Measurements from ENCODE around the gene LDHAL6B. TPM values are rescaled to one million over a fixed set of nuclear protein-coding genes. Genes with fewer than 3 reads are reported as not detected.

Gene LDHAL6B
- total RNA-seq, 2 donors from 2014 or later = not detected

DNA sequence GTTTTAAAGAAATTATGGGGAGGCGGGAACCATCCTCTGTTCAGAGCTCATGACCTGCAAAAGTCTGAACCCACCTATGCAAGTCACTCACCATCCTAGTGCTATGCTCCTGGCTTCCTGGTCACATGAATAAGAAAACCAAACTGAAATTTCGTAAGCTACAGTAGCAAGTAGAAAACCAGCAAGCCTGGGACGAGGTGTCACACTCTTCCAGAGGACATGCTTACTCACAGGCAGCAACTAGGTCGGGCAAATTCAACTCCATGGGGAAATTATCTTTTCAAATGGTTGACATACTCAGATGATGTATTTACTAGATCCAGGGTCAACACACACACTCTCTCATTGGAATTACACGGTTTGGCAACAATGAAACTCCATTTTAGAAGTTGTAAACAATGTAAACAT lies 31.3 kb downstream of the LDHAL6B start:
- intact Hi-C loops (cut with DNase I) = no loop called here
- no peak for DNase-seq
- no peak for ATAC-seq

DNA sequence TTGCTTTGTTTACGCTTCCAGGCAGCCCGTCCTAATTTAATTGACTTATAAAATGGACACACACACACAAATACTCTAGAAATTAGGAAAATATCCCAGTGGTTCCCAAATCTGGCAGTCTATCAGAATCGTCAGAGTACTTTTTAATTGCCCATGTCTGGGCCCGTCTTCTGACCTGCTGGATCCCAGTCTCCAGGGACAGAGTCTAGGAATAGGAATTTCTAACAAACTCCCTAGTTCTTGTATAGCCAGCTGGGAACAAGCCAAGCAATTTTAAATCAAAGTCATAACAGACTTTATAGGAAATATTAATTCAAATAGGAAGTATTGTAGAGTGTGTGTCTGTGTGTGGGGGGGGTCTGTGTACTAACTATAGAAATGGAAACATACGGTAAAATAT lies 33.4 kb downstream of the LDHAL6B start:
- ATAC-seq = no peak
- intact Hi-C loops (cut with DNase I) = loop anchor here (10.0 kb wide), 2 partner anchors 125 to 255 kb away; no protein-coding TSS in a partner anchor

DNA sequence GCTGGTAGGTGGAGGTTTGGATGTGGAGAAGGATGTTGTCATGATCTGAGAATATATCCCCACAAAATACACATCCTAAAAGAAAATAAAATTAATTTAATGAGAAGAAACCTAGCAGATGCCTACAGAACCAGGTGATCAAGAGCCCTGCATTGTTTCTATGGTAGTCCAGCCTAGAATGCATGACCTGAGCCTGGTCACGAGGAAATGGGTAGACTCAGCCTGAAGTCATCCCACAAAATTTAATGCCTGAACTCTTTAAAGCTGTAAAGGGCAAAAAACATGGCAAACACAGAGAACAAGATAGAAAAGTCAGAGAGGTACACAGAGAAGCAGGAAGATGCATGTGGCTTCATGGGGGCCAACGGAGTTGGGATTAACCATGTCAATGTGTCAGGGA lies 36.0 kb downstream of the LDHAL6B start:
- no peak for DNase-seq
- ATAC-seq = no peak
- intact Hi-C loops (cut with DNase I) = loop anchor here (10.0 kb wide), 2 partner anchors 122 to 252 kb away; no protein-coding TSS in a partner anchor

More for the DNA sequence above, 33.4 kb downstream of the LDHAL6B start:
- DNase-seq = no peak

DNA sequence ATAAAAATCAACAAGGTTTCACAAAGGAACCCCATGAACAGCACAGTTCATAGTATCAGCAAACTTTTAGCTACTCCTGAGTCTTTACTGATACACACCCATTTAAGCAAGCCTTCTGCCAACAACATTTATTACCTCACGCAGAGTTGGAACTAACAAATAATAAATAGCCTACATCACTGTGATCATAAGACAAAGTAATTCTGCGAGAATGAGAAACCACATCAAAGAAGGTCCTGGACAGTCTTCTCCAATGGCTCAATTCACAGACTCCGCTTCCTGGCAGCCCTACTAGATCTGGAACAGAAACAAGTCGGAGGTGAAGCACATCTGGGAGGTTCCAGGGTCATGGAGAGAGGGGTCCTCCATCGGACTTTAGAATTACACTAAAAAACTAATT lies 37.0 kb downstream of the LDHAL6B start:
- no peak for ATAC-seq
- intact Hi-C loops (cut with DNase I) = loop anchor here (10.0 kb wide), 2 partner anchors 121 to 251 kb away; no protein-coding TSS in a partner anchor
- DNase-seq = no peak

DNA sequence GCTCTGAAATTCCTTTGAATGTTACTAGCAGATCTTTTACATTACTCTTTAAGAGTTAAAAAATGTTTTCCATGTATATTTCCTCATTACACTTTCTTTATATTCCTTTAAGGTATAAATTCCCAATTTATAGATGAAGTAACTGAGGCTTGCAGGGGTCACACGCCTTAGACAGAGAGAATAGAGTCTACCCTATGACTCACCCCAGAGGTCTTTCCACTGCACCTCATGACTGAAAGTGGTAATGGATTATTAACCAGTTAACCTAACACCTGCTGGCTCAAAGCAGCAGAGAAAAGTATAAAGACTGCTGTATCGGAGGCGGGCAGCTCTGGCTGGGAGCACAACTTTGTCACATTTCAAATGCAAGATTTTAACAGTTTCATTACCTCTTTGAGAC lies 37.7 kb downstream of the LDHAL6B start:
- intact Hi-C loops (cut with DNase I) = loop anchor here (10.0 kb wide), 2 partner anchors 120 to 250 kb away; no protein-coding TSS in a partner anchor
- DNase-seq = no peak
- no peak for ATAC-seq

DNA sequence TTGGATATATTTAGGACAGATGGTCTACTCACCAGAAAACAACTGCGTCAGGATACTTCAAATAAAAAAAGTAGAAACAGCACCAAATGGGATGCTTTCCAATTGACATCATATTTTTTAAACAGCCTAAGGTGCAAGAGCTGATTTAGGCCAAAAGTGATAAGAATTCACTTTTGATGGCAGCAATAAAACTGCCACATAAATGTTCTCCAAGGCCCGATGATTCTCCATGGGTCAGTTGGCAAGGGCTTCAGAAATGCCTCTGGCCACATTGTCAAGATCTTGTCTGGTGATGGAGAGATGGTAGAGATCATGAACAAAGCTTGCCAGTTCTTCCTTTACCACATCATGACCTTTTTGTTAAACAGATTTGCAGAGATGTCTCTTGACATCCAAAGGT lies 38.9 kb downstream of the LDHAL6B start:
- no peak for DNase-seq
- intact Hi-C loops (cut with DNase I) = loop anchor here (5.0 to 10.0 kb wide), 3 partner anchors 119 to 249 kb away; no protein-coding TSS in a partner anchor
- ATAC-seq = no peak

DNA sequence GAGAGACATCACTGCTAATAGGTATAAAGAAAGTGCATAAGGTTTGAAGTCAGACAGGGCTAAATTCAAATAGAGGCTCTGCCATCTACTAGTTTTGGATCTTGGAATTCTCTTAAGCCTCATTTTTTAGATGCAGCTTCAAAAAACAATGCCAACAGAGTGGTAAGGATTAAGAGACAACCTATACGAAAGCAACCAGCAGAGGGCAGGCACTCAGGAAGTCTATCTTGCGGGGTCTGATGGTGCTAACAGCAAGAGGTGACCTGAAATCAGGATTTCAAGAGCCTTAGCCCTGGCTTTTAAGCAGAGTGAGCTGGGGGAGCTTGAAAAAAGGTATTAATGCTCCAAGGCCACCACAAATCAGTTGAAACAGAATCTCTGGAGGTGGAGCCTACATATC lies 40.7 kb downstream of the LDHAL6B start:
- intact Hi-C loops (cut with DNase I) = loop anchor here (5.0 to 10.0 kb wide), 3 partner anchors 117 to 247 kb away; no protein-coding TSS in a partner anchor

DNA sequence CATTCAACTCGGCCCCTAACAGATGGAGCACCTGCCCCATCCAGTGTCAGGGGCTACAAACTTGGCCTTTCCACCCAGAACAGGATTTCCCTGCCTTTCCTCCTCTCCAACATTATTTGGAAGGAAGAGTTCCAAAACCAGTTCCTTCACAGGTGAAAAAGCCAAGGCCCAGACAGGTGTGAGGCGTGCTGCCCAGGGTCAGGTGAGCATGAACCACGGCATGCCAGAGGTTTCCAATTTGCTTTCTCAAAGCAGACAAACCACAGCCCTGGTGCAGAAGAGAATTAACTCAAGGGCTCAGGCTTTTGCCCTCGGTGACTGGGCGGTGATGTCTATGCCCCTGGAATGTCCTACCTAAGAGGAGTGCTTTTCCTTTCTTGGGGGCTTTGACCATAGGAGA lies 43.2 kb downstream of the LDHAL6B start:
- DNase-seq = no peak
- intact Hi-C loops (cut with DNase I) = loop anchor here (5.0 to 10.0 kb wide), 3 partner anchors 115 to 245 kb away; no protein-coding TSS in a partner anchor
- no peak for ATAC-seq

More for the DNA sequence above, 40.7 kb downstream of the LDHAL6B start:
- DNase-seq (peak; percentile 59), ATAC-seq (peak; percentile 70 to 81)

DNA sequence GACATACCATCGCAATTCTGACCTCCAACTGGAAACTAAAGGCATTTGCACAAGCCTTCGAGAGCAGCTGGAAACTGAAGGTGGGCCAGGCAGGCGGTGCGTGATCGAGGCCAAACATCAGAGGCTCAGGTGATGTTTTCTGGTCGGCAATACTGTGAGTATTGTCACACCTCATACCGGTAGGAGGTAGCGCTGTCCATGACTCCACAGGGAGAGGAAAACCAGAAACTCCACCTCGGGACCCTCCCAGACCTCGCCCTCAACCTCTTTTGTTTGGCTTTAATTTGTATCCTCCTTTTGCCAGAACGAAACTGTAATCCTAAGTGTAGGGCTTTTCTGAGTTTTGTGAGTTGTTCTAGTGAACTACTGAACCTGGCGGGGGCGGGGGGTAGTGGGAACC lies 43.6 kb downstream of the LDHAL6B start:
- intact Hi-C loops (cut with DNase I) = no loop called here
- DNase-seq (no peak), ATAC-seq (no peak)

DNA sequence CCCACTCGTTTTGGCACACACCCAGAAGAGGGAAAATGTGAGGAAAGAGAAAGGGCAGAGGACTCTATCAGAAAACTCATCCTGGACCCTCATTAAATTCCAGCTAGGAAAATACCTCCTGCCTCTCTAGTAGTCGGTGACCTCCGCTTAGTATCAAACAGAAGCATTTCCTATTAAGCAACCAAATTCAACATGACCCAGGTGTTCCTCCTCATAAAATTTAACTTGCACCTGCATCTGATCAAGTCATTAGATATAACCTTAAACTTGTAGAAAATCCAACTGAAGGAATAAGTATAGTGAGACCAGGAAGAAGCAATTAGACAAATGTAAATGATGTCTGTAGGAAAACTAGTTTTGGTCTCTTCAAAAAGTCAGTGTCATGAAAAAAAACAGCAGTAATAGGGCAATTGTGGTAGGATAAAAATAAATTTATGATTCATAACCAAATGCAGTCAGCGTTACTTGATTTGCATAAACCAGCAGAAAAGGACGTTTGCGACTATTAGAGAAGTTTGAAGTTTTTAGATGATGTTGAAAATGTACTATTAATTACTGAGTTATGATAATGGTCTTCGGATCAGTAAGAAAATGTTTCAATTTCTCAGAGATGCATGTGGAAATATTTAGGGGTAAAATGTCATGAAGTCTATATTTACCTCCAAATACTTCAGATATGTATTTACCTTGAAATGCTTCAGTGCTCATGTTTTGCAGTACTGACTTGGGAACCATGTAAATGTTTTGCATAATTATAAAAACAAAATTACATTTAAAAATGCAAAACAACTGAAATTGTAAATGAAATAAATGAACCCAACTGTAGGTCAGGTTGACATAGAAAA lies 44.6 kb downstream of the LDHAL6B start:
- DNase-seq = no peak
- no peak for ATAC-seq
- intact Hi-C loops (cut with DNase I) = no loop called here

DNA sequence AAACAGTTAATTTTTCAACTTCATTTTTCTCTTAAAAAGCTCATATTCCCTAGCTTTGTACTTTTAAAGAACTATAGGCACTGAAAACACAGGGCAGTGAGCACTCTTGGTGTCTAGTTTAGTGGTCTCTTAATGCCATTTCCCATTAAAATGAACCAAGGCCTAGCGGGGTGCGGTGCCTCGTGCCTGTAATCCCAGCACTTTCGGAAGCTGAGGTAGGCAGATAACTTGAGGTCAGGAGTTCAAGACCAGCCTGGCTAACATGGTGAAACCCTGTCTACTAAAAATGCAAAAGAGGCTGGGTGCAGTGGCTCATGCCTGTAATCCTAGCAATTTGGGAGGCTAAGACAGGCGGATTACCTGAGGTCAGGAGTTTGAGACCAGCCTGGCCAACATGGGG lies 45.5 kb downstream of the LDHAL6B start:
- no peak for DNase-seq
- intact Hi-C loops (cut with DNase I) = no loop called here
- ATAC-seq = no peak

DNA sequence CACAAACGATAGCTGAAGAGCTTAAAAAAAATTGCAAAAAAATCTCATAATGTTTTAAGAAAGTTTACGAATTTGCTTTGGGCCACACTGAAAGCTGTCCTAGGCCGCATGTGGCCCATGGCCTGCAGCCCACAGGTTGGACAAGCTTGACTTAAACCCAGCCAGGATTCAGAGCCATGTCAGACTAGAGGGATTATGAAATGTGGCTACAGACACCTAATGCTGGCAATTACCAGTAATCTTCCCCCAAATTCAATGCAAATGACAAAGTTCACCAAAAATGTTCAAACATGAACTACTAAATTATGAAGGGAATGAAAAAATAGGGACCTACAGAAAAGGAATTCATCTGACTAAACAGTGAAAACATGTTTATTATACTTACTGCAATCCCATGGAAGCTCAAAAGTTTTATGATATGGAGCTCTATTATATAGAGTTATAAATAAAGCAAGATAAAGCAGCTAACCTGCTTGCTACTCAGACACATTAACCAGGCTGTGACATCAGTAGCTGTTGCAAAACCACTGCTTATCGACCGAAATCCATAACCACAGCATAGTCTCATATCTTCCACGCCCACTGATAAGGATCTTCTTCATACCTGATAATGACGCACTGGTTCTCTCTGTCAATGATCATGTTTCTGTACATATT lies 49.2 kb downstream of the LDHAL6B start:
- intact Hi-C loops (cut with DNase I) = no loop called here
- ATAC-seq = no peak
- DNase-seq = no peak

DNA sequence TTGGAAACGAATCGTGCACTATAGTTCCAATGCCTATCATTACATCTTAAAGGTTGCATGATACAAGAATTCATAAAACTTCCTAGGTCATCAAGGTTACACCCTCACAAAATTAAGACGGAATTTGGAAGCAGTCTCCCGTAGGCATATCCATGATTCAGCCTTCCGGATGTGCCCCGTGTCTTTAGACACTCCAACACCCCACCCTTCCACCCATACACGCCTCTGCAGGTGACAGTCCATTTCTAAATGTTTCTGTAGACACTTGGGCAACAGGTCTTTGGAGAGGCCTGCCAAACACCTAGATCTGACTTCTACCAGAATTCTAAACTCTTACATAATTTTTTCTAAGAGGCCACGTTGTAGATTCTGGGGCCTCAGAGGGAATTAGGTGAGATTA lies 49.8 kb downstream of the LDHAL6B start:
- intact Hi-C loops (cut with DNase I) = no loop called here
- DNase-seq (no peak), ATAC-seq (no peak)

DNA sequence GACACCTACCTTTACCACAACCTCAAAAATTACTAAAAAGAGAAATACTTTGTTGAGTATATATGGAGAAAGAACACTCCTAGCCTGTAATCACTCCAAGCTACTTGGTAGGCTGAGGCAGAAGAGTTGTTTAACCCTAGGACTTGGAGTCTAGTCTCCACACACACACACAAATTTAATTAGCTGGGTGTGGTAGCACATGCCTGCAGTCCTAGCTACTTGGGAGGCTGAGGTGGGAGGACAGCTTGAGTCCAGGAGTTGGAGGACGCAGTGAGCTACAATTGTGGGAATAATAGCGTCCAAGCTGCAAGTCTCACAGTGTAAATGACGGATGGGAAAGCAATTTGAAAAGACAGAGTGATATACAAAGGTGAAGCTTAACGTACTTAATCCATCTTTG lies 50.5 kb downstream of the LDHAL6B start:
- no peak for ATAC-seq
- intact Hi-C loops (cut with DNase I) = no loop called here
- no peak for DNase-seq

Small RNA genes lying within 50 kb of the gene (microRNA-seq; reads per million reads assigned to microRNA genes)
- 1.4 to 2.7 reads per million in 2 donors for gene MIR2116

Other genes starting within 250 kb of the LDHAL6B start
- gene RNF111, start 219.2 kb upstream of the LDHAL6B start, total RNA-seq = 10 to 100 TPM; 16.7 to 24.7 TPM
- under 1 TPM; 0.55 to 0.94 TPM for gene CCNB2, start 101.7 kb upstream of the LDHAL6B start, total RNA-seq
- gene MYO1E, start 166.0 kb downstream of the LDHAL6B start, total RNA-seq = 10 to 100 TPM; 32.1 to 49.5 TPM
- gene FAM81A, start 231.3 kb downstream of the LDHAL6B start, total RNA-seq = 1 to 10 TPM; 2.4 to 3.7 TPM